HG03432 (cell line): ENCODE data around the gene IGSF23.
"Not testable (repeated sequence)": the region's sequence is repeated elsewhere in the genome, so short reads cannot be mapped to it uniquely, and the experiment has no call there.

Experiments
- ATAC-seq: cut with Tn5 transposase; IDR thresholded peaks from one replicate; pipeline ENCODE4 v1.9.1; 2021; ENCODE audit warnings: mild to moderate bottlenecking, moderate library complexity; ENCODE audit not compliant: unreplicated experiment

IGSF23 gene

GRCh38 chr19:44587963-44588770 is 25.2 kb upstream of the IGSF23 start:
- no peak for ATAC-seq

- ATAC-seq = no peak
Measured at GRCh38 chr19:44588771-44589112, 24.6 kb upstream of the IGSF23 start.

GRCh38 chr19:44590245-44591059 is 22.9 kb upstream of the IGSF23 start:
- no peak for ATAC-seq

GRCh38 chr19:44591340-44591993 is 21.9 kb upstream of the IGSF23 start:
- ATAC-seq = not testable (repeated sequence)

GRCh38 chr19:44592451-44592890 is 20.9 kb upstream of the IGSF23 start:
- ATAC-seq = no peak

GRCh38 chr19:44593294-44593693 is 20.1 kb upstream of the IGSF23 start:
- ATAC-seq = no peak

GRCh38 chr19:44593866-44594266 is 19.5 kb upstream of the IGSF23 start:
- not testable (repeated sequence) for ATAC-seq

- no peak for ATAC-seq
Measured at GRCh38 chr19:44596428-44597130, 16.8 kb upstream of the IGSF23 start.

- no peak for ATAC-seq
Measured at GRCh38 chr19:44597131-44597491, 16.3 kb upstream of the IGSF23 start.

- ATAC-seq = no peak
Measured at GRCh38 chr19:44598355-44598754, 15.0 kb upstream of the IGSF23 start.

GRCh38 chr19:44598880-44599279 is 14.5 kb upstream of the IGSF23 start:
- no peak for ATAC-seq

- no peak for ATAC-seq
Measured at GRCh38 chr19:44600466-44600865, 12.9 kb upstream of the IGSF23 start.

- ATAC-seq = no peak
Measured at GRCh38 chr19:44602081-44602480, 11.3 kb upstream of the IGSF23 start.

GRCh38 chr19:44603201-44603945 is 10.0 kb upstream of the IGSF23 start:
- ATAC-seq = no peak

- no peak for ATAC-seq
Measured at GRCh38 chr19:44604241-44604640, 9.1 kb upstream of the IGSF23 start.

- ATAC-seq = no peak
Measured at GRCh38 chr19:44605547-44605946, 7.8 kb upstream of the IGSF23 start.

GRCh38 chr19:44607049-44607448 is 6.3 kb upstream of the IGSF23 start:
- ATAC-seq = no peak

GRCh38 chr19:44607917-44608316 is 5.4 kb upstream of the IGSF23 start:
- ATAC-seq = no peak

- ATAC-seq = no peak
Measured at GRCh38 chr19:44608391-44608821, 5.0 kb upstream of the IGSF23 start.

- ATAC-seq = no peak
Measured at GRCh38 chr19:44609219-44609618, 4.1 kb upstream of the IGSF23 start.
